ENCODE results near the gene IYD.

- TF ChIP-seq POLR2A (IDR thresholded peaks at IDR 0.05) (no peak), POLR2AphosphoS5 (IDR thresholded peaks at IDR 0.05) (peak in 1 of 3 donors; percentile 12)
- TF ChIP-seq, protein P1, sequence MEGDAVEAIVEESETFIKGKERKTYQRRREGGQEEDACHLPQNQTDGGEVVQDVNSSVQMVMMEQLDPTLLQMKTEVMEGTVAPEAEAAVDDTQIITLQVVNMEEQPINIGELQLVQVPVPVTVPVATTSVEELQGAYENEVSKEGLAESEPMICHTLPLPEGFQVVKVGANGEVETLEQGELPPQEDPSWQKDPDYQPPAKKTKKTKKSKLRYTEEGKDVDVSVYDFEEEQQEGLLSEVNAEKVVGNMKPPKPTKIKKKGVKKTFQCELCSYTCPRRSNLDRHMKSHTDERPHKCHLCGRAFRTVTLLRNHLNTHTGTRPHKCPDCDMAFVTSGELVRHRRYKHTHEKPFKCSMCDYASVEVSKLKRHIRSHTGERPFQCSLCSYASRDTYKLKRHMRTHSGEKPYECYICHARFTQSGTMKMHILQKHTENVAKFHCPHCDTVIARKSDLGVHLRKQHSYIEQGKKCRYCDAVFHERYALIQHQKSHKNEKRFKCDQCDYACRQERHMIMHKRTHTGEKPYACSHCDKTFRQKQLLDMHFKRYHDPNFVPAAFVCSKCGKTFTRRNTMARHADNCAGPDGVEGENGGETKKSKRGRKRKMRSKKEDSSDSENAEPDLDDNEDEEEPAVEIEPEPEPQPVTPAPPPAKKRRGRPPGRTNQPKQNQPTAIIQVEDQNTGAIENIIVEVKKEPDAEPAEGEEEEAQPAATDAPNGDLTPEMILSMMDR (IDR thresholded peaks at IDR 0.05): no peak
Measured at GRCh38 chr6:150324044-150324443, 44.8 kb upstream of the IYD start.

Data from breast epithelium (tissue), 3 donors.